Measurements from ENCODE around the gene TMEM217.

- TF ChIP-seq CTCF (IDR thresholded peaks at IDR 0.05) (no peak), POLR2A (IDR thresholded peaks at IDR 0.05) (no peak)
These were observed 57.9 kb downstream of the TMEM217 start for GRCh38 chr6:37200085-37200484.

Measured in esophagus squamous epithelium (tissue), 4 donors.